HCT116 (cell line): Measurements from ENCODE around the gene FNDC3A. TPM values are rescaled to one million over a fixed set of nuclear protein-coding genes. Genes with fewer than 3 reads are reported as not detected.

Experiments used
- ATAC-seq: fragments of 200-7000 bp; cut with Tn5 transposase; 2 replicates; pipeline ENCODE4 v1.9.1; 2020; ENCODE audit warnings: mild to moderate bottlenecking, moderate library complexity
- BruUV-seq: library from RNA; stranded (reverse); fragments of 400-500 nt; replicated peaks from 2 replicates; lab custom pipeline; 2021; lab: Mats Ljungman, UMichigan
- CTCF ChIA-PET: fragments of 300-600 bp; sonication (Branson Sonifier 250); formaldehyde crosslinking; loops from one replicate; lab custom pipeline; 2021; ENCODE audit warnings: antibody characterized with exemption; lab: Charles Lee
- POLR2A ChIA-PET: fragments of 300-600, 350-600 bp; sonication (Branson Sonifier 250); formaldehyde crosslinking; loops from one replicate; lab custom pipeline; 2021; ENCODE audit warnings: antibody characterized with exemption; lab: Charles Lee
- RAD21 ChIA-PET, 2 experiments: fragments of 300-600 bp; sonication (Branson Sonifier 250); formaldehyde crosslinking; loops; one replicate each; lab custom pipeline; 2023; ENCODE audit warnings: low total read pairs in 2 of 2; ENCODE audit not compliant: uncharacterized antibody in 2 of 2, unreplicated experiment in 2 of 2, low non-redundant PET in 1 of 2; lab: Charles Lee
- DNase-seq: peaks from one replicate; pipeline ENCODE4 v3.0.0-alpha.2; 2010; ENCODE audit warnings: low read depth, low spot score
- H2AFZ ChIP-seq: fragments of 200-600 bp; shearing (Covaris generic), sonication (generic); 2 replicates; pipeline ENCODE4 v1.6.1; 2017; ENCODE audit warnings: low read depth, mixed run types, mixed read lengths, antibody characterized with exemption, low read length; ENCODE audit not compliant: poor library complexity, severe bottlenecking
- H3K27ac ChIP-seq: 2 replicates; pipeline ENCODE4 v1.5.1; 2012; ENCODE audit warnings: low read depth, low read length
- H3K27me3 ChIP-seq: fragments of 200-600 bp; sonication (generic); 2 replicates; pipeline ENCODE4 v1.6.1; 2016; ENCODE audit warnings: mixed run types, low read length, mixed read lengths; ENCODE audit not compliant: insufficient read depth
- H3K36me3 ChIP-seq, 2 experiments: fragments of 200-500 bp in 1 of 2; fragments of 200-600 bp in 1 of 2; sonication (Bioruptor generic) in 1 of 2; sonication (generic) in 1 of 2; 2 replicates each; pipeline versions ENCODE4 v1.5.1 to v1.6.1; 2014 to 2016; ENCODE audit warnings: low read length in 2 of 2, inconsistent platforms in 1 of 2, mixed read lengths in 1 of 2, mixed run types in 1 of 2; ENCODE audit not compliant: insufficient read depth in 2 of 2, control insufficient read depth in 1 of 2
- H3K4me1 ChIP-seq, 2 experiments: fragments of 200-600 bp in 1 of 2; sonication (generic) in 1 of 2; 2 replicates each; pipeline versions ENCODE4 v1.5.1 to v1.6.1; 2012 to 2017; ENCODE audit warnings: low read length in 2 of 2, inconsistent platforms in 1 of 2, mild to moderate bottlenecking in 1 of 2, mixed read lengths in 1 of 2, mixed run types in 1 of 2, moderate library complexity in 1 of 2; ENCODE audit not compliant: insufficient read depth in 2 of 2, control insufficient read depth in 1 of 2
- H3K4me2 ChIP-seq: fragments of 200-600 bp; sonication (generic); 2 replicates; pipeline ENCODE4 v1.6.1; 2017; ENCODE audit warnings: mixed run types, low read length, mixed read lengths
- H3K4me3 ChIP-seq, 2 experiments: fragments of 200-600 bp in 1 of 2; sonication (generic) in 1 of 2; replicated peaks in 1 of 2; 2 replicates each; pipeline ENCODE4 v1.5.1; 2011 to 2016; ENCODE audit warnings: low read length in 2 of 2, control low read depth in 1 of 2, low read depth in 1 of 2, mild to moderate bottlenecking in 1 of 2, mixed read lengths in 1 of 2, mixed run types in 1 of 2
- H3K79me2 ChIP-seq: fragments of 200-600 bp; sonication (generic); 2 replicates; pipeline ENCODE4 v1.6.1; 2017; ENCODE audit warnings: mild to moderate bottlenecking, mixed run types, low read length, moderate library complexity, mixed read lengths; ENCODE audit not compliant: insufficient read depth
- H3K9ac ChIP-seq: fragments of 200-600 bp; sonication (generic); 2 replicates; pipeline ENCODE4 v1.6.1; 2016; ENCODE audit warnings: low read length, mixed read lengths
- H3K9me2 ChIP-seq: fragments of 200-600 bp; sonication (generic), shearing (Covaris generic); 2 replicates; pipeline ENCODE4 v1.6.1; 2017; ENCODE audit warnings: mixed run types, mild to moderate bottlenecking, moderate library complexity; ENCODE audit not compliant: insufficient read depth
- H3K9me3 ChIP-seq, 2 experiments: fragments of 200-500 bp in 1 of 2; fragments of 200-600 bp in 1 of 2; sonication (Bioruptor generic) in 1 of 2; sonication (generic) in 1 of 2; 2 replicates each; pipeline ENCODE4 v1.6.1; 2014 to 2017; ENCODE audit warnings: low read length in 2 of 2, mixed read lengths in 2 of 2, inconsistent platforms in 1 of 2, low read depth in 1 of 2, mild to moderate bottlenecking in 1 of 2, mixed run types in 1 of 2, moderate library complexity in 1 of 2; ENCODE audit not compliant: control insufficient read depth in 1 of 2, insufficient read depth in 1 of 2
- H4K20me1 ChIP-seq: fragments of 200-600 bp; sonication (generic), shearing (Covaris generic); 2 replicates; pipeline ENCODE4 v1.6.1; 2017; ENCODE audit warnings: mixed run types, mild to moderate bottlenecking, moderate library complexity; ENCODE audit not compliant: insufficient read depth
- CEBPB ChIP-seq: IDR thresholded peaks from 2 replicates; pipeline ENCODE4 v1.6.1; 2012; ENCODE audit warnings: low read depth
- ELF1 ChIP-seq: IDR thresholded peaks from 2 replicates; pipeline ENCODE4 v1.6.1; 2012; ENCODE audit warnings: low read depth, borderline replicate concordance
- EZH2 ChIP-seq: fragments of 200-600 bp; sonication (generic); IDR thresholded peaks from 2 replicates; pipeline ENCODE4 v1.6.1; 2017; ENCODE audit warnings: antibody characterized with exemption, mixed run types
- EZH2phosphoT487 ChIP-seq: fragments of 200-600 bp; IDR thresholded peaks from 2 replicates; pipeline ENCODE4 v1.6.1; 2018; ENCODE audit warnings: antibody characterized with exemption, borderline replicate concordance
- FOSL1 ChIP-seq: IDR thresholded peaks from 2 replicates; pipeline ENCODE4 v1.6.1; 2012; ENCODE audit warnings: low read depth
- REST ChIP-seq: IDR thresholded peaks from 2 replicates; pipeline ENCODE4 v1.6.1; 2012; ENCODE audit warnings: low read depth
- ZBTB33 ChIP-seq: IDR thresholded peaks from 2 replicates; pipeline ENCODE4 v1.6.1; 2011; ENCODE audit warnings: mild to moderate bottlenecking, low read length, moderate library complexity; ENCODE audit not compliant: insufficient replicate concordance; ENCODE audit errors: extremely low read depth
- intact Hi-C: fragments of 100-400 bp; cut with micrococcal nuclease; formaldehyde crosslinking; loops from 2 replicates; pipeline ENCODE4 v1.10.0; 2022
- total RNA-seq: library from RNA; stranded (reverse); gene quantifications from one replicate; pipeline ENCODE4 v1.2.1, GENCODE V29; 2021; ENCODE audit not compliant: unreplicated experiment

Gene FNDC3A
- total RNA-seq, 1 experiment from 2014 or later = 30.5 TPM

GRCh38 chr13:49071341-49071937 is 95.7 kb downstream of the FNDC3A start:
- Histone ChIP-seq H3K9me2 (no peaks in the 10 kb centered on the region), H3K4me1 (no peaks in the 10 kb centered on the region), H2AFZ (no peak overlapping the region), H3K36me3 (no peaks in the 10 kb centered on the region), H3K4me3 (no peak overlapping the region), H4K20me1 (no peaks in the 10 kb centered on the region)
- POLR2A ChIA-PET = no interaction called here
- ATAC-seq = no peak
- TF ChIP-seq FOSL1 (no peak), EZH2phosphoT487 (no peak), ZBTB33 (no peak), REST (no peak), ELF1 (no peak), EZH2 (no peak), CEBPB (no peak)
- TF ChIP-seq, all 23 proteins: peak for 0
- Histone ChIP-seq H3K79me2 (no peaks in the 10 kb centered on the region), H3K9ac (no peak overlapping the region), H3K9me3 (no peaks in the 10 kb centered on the region), H3K4me2 (no peak overlapping the region), H3K27ac (no peak overlapping the region), H3K27me3 (no peaks in the 10 kb centered on the region)
- intact Hi-C loops = no loop called here
- DNase-seq = no peak
- ChIA-PET CTCF (no interaction called here), RAD21 (no interaction called here)
- no TSS peak for BruUV-seq
